Measurements from ENCODE around the gene LRRC14B. TPM values are rescaled to one million over a fixed set of nuclear protein-coding genes. Genes with fewer than 3 reads are reported as not detected.
"Not testable (repeated sequence)": the region's sequence is repeated elsewhere in the genome, so short reads cannot be mapped to it uniquely, and the experiment has no call there.

Gene LRRC14B
- total RNA-seq, 4 donors from 2014 or later: not detected

- no peaks in the 10 kb centered on the region for H3K9me3 ChIP-seq
- intact Hi-C loops (cut with DNase I): no loop called here
- H3K4me3 ChIP-seq (replicated peaks in 1 of 3): no peak overlapping the region
- no peak overlapping the region for H3K27ac ChIP-seq
- DNase-seq: no peak
- TF ChIP-seq POLR2A (IDR thresholded peaks at IDR 0.05) (no peak), CTCF (IDR thresholded peaks at IDR 0.05) (no peak)
- peaks cover 4% of the 10 kb centered on the region in 2 donors for H3K4me1 ChIP-seq
- 79 to 95% methylated on average over 4 to 8 of the region's 10 CpGs for WGBS, 2 donors
- H3K36me3 ChIP-seq: no peaks in the 10 kb centered on the region
- H3K27me3 ChIP-seq: no peaks in the 10 kb centered on the region
Measured at GRCh38 chr5:196350-196749, 5.1 kb downstream of the LRRC14B start.

- H3K27me3 ChIP-seq; H3K9me3 ChIP-seq; H3K4me1 ChIP-seq; H3K36me3 ChIP-seq; H3K27ac ChIP-seq; intact Hi-C loops (cut with DNase I); H3K4me3 ChIP-seq (replicated peaks in 1 of 3); DNase-seq: not testable (repeated sequence)
- 57 to 73% methylated on average over 18 of the region's 18 CpGs for WGBS, 2 donors
Measured at GRCh38 chr5:197031-197430, 5.7 kb downstream of the LRRC14B start.

- intact Hi-C loops (cut with DNase I): no loop called here
- H3K27me3 ChIP-seq: no peaks in the 10 kb centered on the region
- WGBS, 2 donors: 84% methylated on average over 6 to 10 of the region's 12 CpGs
- no peaks in the 10 kb centered on the region for H3K9me3 ChIP-seq
- H3K4me3 ChIP-seq (replicated peaks in 1 of 3): no peak overlapping the region
- no peaks in the 10 kb centered on the region for H3K4me1 ChIP-seq
- no peak overlapping the region for H3K27ac ChIP-seq
- TF ChIP-seq POLR2A (IDR thresholded peaks at IDR 0.05) (no peak), CTCF (IDR thresholded peaks at IDR 0.05) (no peak)
- H3K36me3 ChIP-seq: no peaks in the 10 kb centered on the region
- no peak for DNase-seq
Measured at GRCh38 chr5:197892-198489, 6.7 kb downstream of the LRRC14B start.

DNA sequence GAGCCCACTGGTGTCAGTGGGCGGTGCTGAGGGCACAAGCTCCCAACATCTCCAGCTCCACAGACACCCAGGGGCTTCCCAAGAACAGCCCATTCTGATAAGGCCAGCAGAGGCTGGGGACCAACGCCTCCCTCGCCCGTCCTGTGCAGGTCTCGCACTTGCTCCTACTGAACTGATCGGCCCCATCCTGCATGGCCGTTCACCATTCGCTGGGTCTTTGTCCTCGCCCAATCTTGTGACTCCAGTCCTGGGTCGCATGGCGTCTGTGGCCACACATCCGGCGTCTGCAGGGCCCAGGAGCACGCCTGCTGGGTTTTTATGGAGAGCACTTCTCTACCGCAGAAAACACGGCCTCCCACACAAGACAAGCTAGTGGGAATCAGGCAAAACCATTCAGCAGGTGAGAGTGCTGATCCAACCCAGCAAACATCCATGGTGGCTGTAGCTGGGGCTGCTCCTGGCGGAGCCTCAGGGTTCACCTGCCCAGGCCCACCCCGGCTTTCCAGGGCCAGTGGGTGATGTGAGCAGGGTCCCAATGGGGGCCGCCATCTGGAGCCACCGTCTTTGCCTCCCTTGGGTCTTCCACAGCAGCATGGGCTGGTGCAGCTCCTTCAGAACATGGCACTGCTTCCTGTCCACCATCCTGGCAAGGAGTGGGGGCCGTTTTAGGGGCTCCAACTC lies 7.4 kb downstream of the LRRC14B start:
- Histone ChIP-seq H3K4me1 (no peaks in the 10 kb centered on the region), H3K27ac (no peak overlapping the region), H3K9me3 (no peaks in the 10 kb centered on the region), H3K36me3 (peaks cover 0 to 5% of the 10 kb centered on the region in 2 donors), H3K27me3 (no peaks in the 10 kb centered on the region), H3K4me3 (replicated peaks in 1 of 3) (no peak overlapping the region)
- no peak for DNase-seq
- TF ChIP-seq CTCF (IDR thresholded peaks at IDR 0.05): no peak
- no peak for TF ChIP-seq POLR2A (IDR thresholded peaks at IDR 0.05)
- intact Hi-C loops (cut with DNase I): no loop called here
- 98% methylated on average over 13 to 16 of the region's 21 CpGs for WGBS, 2 donors

GRCh38 chr5:199197-199949 lies 8.1 kb downstream of the LRRC14B start:
- intact Hi-C loops (cut with DNase I): no loop called here
- H3K9me3 ChIP-seq: no peaks in the 10 kb centered on the region
- peaks cover 0 to 12% of the 10 kb centered on the region in 2 donors for H3K36me3 ChIP-seq
- no peak for DNase-seq
- H3K4me3 ChIP-seq (replicated peaks in 1 of 3): no peak overlapping the region
- no peaks in the 10 kb centered on the region for H3K27me3 ChIP-seq
- no peak for TF ChIP-seq POLR2A (IDR thresholded peaks at IDR 0.05)
- TF ChIP-seq CTCF (IDR thresholded peaks at IDR 0.05): no peak
- WGBS, 2 donors: 89 to 96% methylated on average over 9 to 14 of the region's 16 CpGs
- H3K4me1 ChIP-seq: no peaks in the 10 kb centered on the region
- H3K27ac ChIP-seq: no peak overlapping the region

All from thyroid gland (tissue), 4 donors.